ENCODE measurements around the gene TUBA1B.
A peak's percentile ranks its signal among the peaks of the same experiment; 100 is the strongest.
"Not testable (repeated sequence)": the region's sequence is repeated elsewhere in the genome, so short reads cannot be mapped to it uniquely, and the experiment has no call there.

Gene TUBA1B

DNA sequence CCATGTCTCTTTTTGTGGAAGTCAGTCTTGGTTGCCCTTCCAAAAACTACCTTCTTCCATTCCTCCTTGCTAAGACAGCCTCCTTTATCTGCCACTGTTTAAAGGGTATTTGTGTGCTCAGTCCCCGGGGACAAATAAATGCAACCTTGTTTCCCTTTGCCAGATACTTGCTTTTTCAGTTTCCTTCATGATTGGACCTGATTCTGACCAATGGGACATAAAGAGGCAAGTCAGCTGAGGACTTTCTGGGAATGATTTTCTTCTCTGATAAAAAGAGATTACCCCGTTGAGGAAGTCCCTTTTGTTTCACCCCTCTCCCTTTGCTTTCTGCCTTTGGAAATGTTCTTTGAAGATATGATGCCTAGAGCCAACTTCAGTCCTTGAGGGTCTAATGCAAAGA, 7.4 kb upstream of the TUBA1B start:
- no peaks in the 10 kb centered on the region for H3K27me3 ChIP-seq (ENCODE audit: insufficient read depth, low read depth, severe bottlenecking)
- no peak for DNase-seq

DNA sequence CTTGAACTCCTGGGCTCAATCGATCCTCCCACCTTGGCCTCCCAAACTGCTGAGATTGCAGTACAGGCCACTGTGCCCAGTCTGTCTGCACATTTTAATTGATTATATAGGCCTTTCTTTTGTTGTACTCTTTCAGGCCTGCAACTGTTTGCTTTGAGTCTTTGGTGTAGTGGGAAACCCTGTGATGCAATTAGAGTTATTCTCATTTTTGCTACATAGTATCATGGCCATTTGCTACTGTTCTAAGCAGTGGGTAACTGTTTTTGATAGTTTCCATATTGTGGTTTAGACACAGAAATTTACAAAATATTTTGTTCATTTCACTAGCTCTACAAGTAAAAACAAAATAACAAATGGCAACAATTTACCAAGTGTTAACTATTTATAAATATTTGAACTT, 6.3 kb upstream of the TUBA1B start:
- DNase-seq: no peak
- no peaks in the 10 kb centered on the region for H3K9me3 ChIP-seq (ENCODE audit: severe bottlenecking)
- H3K36me3 ChIP-seq: no peaks in the 10 kb centered on the region
- no peak overlapping the region for H3K27ac ChIP-seq
- H3K4me3 ChIP-seq (ENCODE audit: low read depth, low read length): no peak overlapping the region
- TF ChIP-seq, protein P1, sequence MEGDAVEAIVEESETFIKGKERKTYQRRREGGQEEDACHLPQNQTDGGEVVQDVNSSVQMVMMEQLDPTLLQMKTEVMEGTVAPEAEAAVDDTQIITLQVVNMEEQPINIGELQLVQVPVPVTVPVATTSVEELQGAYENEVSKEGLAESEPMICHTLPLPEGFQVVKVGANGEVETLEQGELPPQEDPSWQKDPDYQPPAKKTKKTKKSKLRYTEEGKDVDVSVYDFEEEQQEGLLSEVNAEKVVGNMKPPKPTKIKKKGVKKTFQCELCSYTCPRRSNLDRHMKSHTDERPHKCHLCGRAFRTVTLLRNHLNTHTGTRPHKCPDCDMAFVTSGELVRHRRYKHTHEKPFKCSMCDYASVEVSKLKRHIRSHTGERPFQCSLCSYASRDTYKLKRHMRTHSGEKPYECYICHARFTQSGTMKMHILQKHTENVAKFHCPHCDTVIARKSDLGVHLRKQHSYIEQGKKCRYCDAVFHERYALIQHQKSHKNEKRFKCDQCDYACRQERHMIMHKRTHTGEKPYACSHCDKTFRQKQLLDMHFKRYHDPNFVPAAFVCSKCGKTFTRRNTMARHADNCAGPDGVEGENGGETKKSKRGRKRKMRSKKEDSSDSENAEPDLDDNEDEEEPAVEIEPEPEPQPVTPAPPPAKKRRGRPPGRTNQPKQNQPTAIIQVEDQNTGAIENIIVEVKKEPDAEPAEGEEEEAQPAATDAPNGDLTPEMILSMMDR (IDR thresholded peaks at IDR 0.05; ENCODE audit: low read depth, low read length): no peak
- H3K27me3 ChIP-seq (ENCODE audit: insufficient read depth, low read depth, severe bottlenecking): no peaks in the 10 kb centered on the region

More for the DNA sequence above, 7.4 kb upstream of the TUBA1B start:
- TF ChIP-seq, protein P1 (IDR thresholded peaks at IDR 0.05; ENCODE audit: low read depth, low read length): no peak
- Histone ChIP-seq H3K9me3 (ENCODE audit: severe bottlenecking) (no peaks in the 10 kb centered on the region), H3K36me3 (no peaks in the 10 kb centered on the region), H3K27ac (no peak overlapping the region), H3K4me3 (ENCODE audit: low read depth, low read length) (no peak overlapping the region)

DNA sequence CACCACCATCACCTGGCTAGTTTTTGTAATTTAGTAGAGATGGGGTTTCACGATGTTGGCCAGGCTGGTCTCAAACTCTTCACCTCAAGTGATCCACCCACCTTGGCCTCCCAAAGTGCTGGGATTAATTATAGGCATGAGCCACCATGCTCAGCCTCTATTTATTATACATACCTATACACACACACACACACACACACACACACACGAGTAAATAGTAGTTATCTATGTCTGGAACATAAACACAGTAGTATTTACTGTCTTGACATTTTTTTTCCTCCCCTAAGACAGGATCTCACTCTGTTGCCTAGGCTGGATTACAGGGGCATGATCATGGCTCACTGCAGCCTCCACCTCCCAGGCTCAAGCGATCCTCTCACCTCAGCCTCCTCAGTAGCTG, 5.8 kb upstream of the TUBA1B start:
- not testable (repeated sequence) for H3K36me3 ChIP-seq; H3K4me3 ChIP-seq (ENCODE audit: low read depth, low read length); H3K27me3 ChIP-seq (ENCODE audit: insufficient read depth, low read depth, severe bottlenecking); H3K9me3 ChIP-seq (ENCODE audit: severe bottlenecking); DNase-seq; H3K27ac ChIP-seq

DNA sequence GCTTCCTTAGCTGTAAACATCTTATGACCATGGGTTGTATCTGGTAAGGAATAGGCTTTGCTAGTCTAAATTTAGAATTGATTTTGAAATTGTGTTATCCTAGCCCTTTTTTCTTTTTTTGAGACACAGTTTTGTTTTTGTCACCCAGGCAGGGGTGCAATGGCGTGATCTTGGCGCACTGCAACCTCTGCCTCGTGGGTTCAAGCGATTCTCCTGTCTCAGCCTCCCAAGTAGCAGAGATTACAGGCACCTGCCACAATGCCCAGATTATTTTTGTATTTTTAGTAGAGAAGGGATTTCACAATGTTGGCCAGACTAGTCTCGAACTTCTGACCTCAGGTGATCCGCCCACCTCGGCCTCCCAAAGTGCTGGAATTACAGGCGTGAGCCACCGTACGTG, 2.4 kb upstream of the TUBA1B start:
- Histone ChIP-seq H3K4me3 (ENCODE audit: low read depth, low read length) (no peak overlapping the region), H3K27ac (peak overlapping the region; percentile 70), H3K36me3 (peaks cover 26% of the 10 kb centered on the region), H3K9me3 (ENCODE audit: severe bottlenecking) (no peaks in the 10 kb centered on the region), H3K27me3 (ENCODE audit: insufficient read depth, low read depth, severe bottlenecking) (no peaks in the 10 kb centered on the region)
- no peak for DNase-seq
- TF ChIP-seq, protein P1 (IDR thresholded peaks at IDR 0.05; ENCODE audit: low read depth, low read length): no peak

DNA sequence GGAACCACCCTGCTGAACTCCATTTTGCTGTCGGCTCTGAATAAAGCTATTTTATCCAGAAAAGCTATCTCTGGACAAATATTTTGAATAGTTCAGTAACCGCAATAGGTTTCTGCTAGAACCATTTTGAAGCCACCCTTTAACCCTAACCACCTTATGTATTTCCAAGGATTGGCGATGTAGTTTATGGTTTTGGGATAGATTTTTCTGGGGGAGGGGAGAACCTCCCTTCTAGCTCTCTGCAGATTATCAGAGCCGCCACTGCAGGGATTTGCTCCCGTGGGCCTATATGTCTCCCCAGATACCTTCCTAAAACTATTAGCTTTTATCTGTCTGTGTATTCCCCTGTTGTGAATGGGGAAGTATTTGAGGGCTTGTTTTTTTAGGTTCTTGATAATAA, 1.8 kb upstream of the TUBA1B start:
- DNase-seq: peak; percentile 37
- Histone ChIP-seq H3K36me3 (peaks cover 28% of the 10 kb centered on the region), H3K27me3 (ENCODE audit: insufficient read depth, low read depth, severe bottlenecking) (no peaks in the 10 kb centered on the region), H3K9me3 (ENCODE audit: severe bottlenecking) (no peaks in the 10 kb centered on the region), H3K27ac (peak overlapping the region; percentile 70), H3K4me3 (ENCODE audit: low read depth, low read length) (peak overlapping the region; percentile 61)
- TF ChIP-seq, protein P1 (IDR thresholded peaks at IDR 0.05; ENCODE audit: low read depth, low read length): no peak

DNA sequence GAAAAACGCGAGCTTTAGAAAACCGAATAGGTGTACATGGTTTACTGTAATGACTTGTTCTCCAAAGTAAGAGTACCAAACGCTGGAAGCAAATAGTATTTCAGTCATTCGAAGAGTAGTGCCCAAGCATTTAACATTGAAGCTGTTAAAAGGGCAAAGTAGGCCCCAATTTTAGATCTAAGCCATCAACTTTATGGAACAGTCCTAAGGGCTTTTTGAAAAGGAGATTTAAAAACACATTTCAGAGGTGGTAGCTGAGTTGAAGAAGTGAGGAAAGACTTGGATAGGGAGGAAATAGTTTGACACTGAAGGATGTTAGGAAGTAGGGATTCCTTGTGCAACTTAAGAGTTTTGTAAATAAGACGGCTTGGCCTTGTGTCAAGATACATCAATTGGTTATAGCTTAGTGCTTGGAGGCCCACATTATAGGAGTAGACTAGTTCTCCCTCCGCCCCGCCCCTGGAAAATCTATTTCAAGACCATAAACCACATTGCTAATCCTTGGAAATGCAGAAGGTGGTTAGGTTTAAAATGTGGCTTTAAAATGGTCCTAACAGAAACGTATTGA, 783 bp upstream of the TUBA1B start:
- peak overlapping the region; percentile 61 for H3K4me3 ChIP-seq (ENCODE audit: low read depth, low read length)
- DNase-seq: peak; percentile 71
- peak overlapping the region; percentile 70 for H3K27ac ChIP-seq
- peaks cover 39% of the 10 kb centered on the region for H3K36me3 ChIP-seq
- no peaks in the 10 kb centered on the region for H3K27me3 ChIP-seq (ENCODE audit: insufficient read depth, low read depth, severe bottlenecking)
- H3K9me3 ChIP-seq (ENCODE audit: severe bottlenecking): no peaks in the 10 kb centered on the region
- TF ChIP-seq, protein P1 (IDR thresholded peaks at IDR 0.05; ENCODE audit: low read depth, low read length): no peak

Measured in WERI-Rb-1 (cell line).